Measurements from ENCODE around the gene COL6A1. TPM values are rescaled to one million over a fixed set of nuclear protein-coding genes. Genes with fewer than 3 reads are reported as not detected.
"Not testable (repeated sequence)": the region's sequence is repeated elsewhere in the genome, so short reads cannot be mapped to it uniquely, and the experiment has no call there.

The COL6A1 gene
- total RNA-seq, 2 experiments from 2014 or later = 8.0 to 8.5 TPM

GRCh38 chr21:46005081-46005480, 23.5 kb downstream of the COL6A1 start:
- Mint-ChIP-seq H3K4me1 (ENCODE audit: low read depth) (no peaks in the 10 kb centered on the region), H3K9me3 (no peaks in the 10 kb centered on the region), H3K4me3 (no peak overlapping the region), H3K27me3 (no peaks in the 10 kb centered on the region), H3K36me3 (ENCODE audit: low read depth) (no peaks in the 10 kb centered on the region), H3K27ac (no peak overlapping the region)
- no peaks in the 10 kb centered on the region for H3K36me3 ChIP-seq (ENCODE audit: insufficient read depth, low read length)
- CTCF ChIA-PET = no interaction called here
- POLR2A ChIA-PET = no interaction called here
- intact Hi-C loops (cut with DNase I, micrococcal nuclease) = no loop called here
- H3K4me3 ChIP-seq (ENCODE audit: low read length) = no peak overlapping the region
- peak in 1 of 14 experiments; percentile 8 for DNase-seq
- no peaks in the 10 kb centered on the region for H3K4me1 ChIP-seq (ENCODE audit: insufficient read depth, low read length)
- no peak for TF ChIP-seq CTCF (IDR thresholded peaks at IDR 0.05)
- H3K27me3 ChIP-seq (ENCODE audit: control insufficient read depth in 1 of 2, insufficient read depth in 2 of 2, low read length in 2 of 2) = no peaks in the 10 kb centered on the region
- no peak overlapping the region for H3K27ac ChIP-seq (ENCODE audit: low read depth in 1 of 2, low read length in 2 of 2)
- no peak for ATAC-seq (ENCODE audit: poor library complexity)
- peaks cover 0 to 68% of the 10 kb centered on the region in 2 experiments for H3K9me3 ChIP-seq (ENCODE audit: control insufficient read depth in 1 of 2, insufficient read depth in 1 of 2, low read length in 2 of 2)

GRCh38 chr21:46005481-46005881, 23.9 kb downstream of the COL6A1 start:
- no peak overlapping the region for H3K4me3 Mint-ChIP-seq
- ATAC-seq (ENCODE audit: poor library complexity) (no peak), DNase-seq (peak in 2 of 14 experiments; percentile 14 to 27)
- POLR2A ChIA-PET = no interaction called here
- Histone ChIP-seq H3K36me3 (ENCODE audit: insufficient read depth, low read length) (no peaks in the 10 kb centered on the region), H3K27me3 (ENCODE audit: control insufficient read depth in 1 of 2, insufficient read depth in 2 of 2, low read length in 2 of 2) (no peaks in the 10 kb centered on the region), H3K9me3 (ENCODE audit: control insufficient read depth in 1 of 2, insufficient read depth in 1 of 2, low read length in 2 of 2) (peaks cover 0 to 68% of the 10 kb centered on the region in 2 experiments), H3K4me1 (ENCODE audit: insufficient read depth, low read length) (no peaks in the 10 kb centered on the region), H3K27ac (ENCODE audit: low read depth in 1 of 2, low read length in 2 of 2) (no peak overlapping the region), H3K4me3 (ENCODE audit: low read length) (no peak overlapping the region)
- CTCF ChIA-PET = no interaction called here
- no peaks in the 10 kb centered on the region for H3K9me3 Mint-ChIP-seq
- no peak overlapping the region for H3K27ac Mint-ChIP-seq
- intact Hi-C loops (cut with DNase I, micrococcal nuclease) = no loop called here
- H3K27me3 Mint-ChIP-seq = no peaks in the 10 kb centered on the region
- no peaks in the 10 kb centered on the region for H3K36me3 Mint-ChIP-seq (ENCODE audit: low read depth)
- H3K4me1 Mint-ChIP-seq (ENCODE audit: low read depth) = no peaks in the 10 kb centered on the region
- TF ChIP-seq CTCF (IDR thresholded peaks at IDR 0.05) = no peak

GRCh38 chr21:46005894-46006546, 24.4 kb downstream of the COL6A1 start:
- CTCF ChIA-PET; H3K36me3 Mint-ChIP-seq (ENCODE audit: low read depth): not testable (repeated sequence)

More at GRCh38 chr21:46005894-46006546, 24.4 kb downstream of the COL6A1 start:
- peaks cover 0 to 63% of the 10 kb centered on the region in 2 experiments for H3K9me3 ChIP-seq (ENCODE audit: control insufficient read depth in 1 of 2, insufficient read depth in 1 of 2, low read length in 2 of 2)
- ATAC-seq (ENCODE audit: poor library complexity); H3K27me3 Mint-ChIP-seq; H3K9me3 Mint-ChIP-seq; H3K27me3 ChIP-seq (ENCODE audit: control insufficient read depth in 1 of 2, insufficient read depth in 2 of 2, low read length in 2 of 2); H3K4me1 ChIP-seq (ENCODE audit: insufficient read depth, low read length); H3K4me3 Mint-ChIP-seq; H3K36me3 ChIP-seq (ENCODE audit: insufficient read depth, low read length); H3K4me1 Mint-ChIP-seq (ENCODE audit: low read depth); H3K27ac Mint-ChIP-seq; H3K4me3 ChIP-seq (ENCODE audit: low read length); H3K27ac ChIP-seq (ENCODE audit: low read depth in 1 of 2, low read length in 2 of 2); intact Hi-C loops (cut with DNase I, micrococcal nuclease): not testable (repeated sequence)
- POLR2A ChIA-PET = interaction anchor here (0.6 kb wide), 1 partner anchor 13 kb away, joined by 3 read pairs; no protein-coding TSS in a partner anchor
- peak in 1 of 14 experiments; percentile 16 for DNase-seq

Data from CD4-positive, alpha-beta T cell (primary cell).